HEK293 (cell line): Measurements from ENCODE around the gene EEF1A2.

ENCODE experiments used
- CTCF ChIA-PET: fragments of 350-600 bp; formaldehyde crosslinking; extraction: SDS; loops from one replicate; lab custom pipeline; 2021; ENCODE audit warnings: antibody characterized with exemption; lab: Yijun Ruan, JAX
- POLR2A ChIA-PET: fragments of 300-600 bp; formaldehyde crosslinking; extraction: SDS; loops from one replicate; lab custom pipeline; 2020; ENCODE audit warnings: antibody characterized with exemption, inconsistent platforms; lab: Yijun Ruan, JAX
- H3K27ac ChIP-seq: fragments of 200-500 bp; sonication (Bioruptor generic); 2 replicates; pipeline ENCODE4 v1.5.1; 2014; ENCODE audit warnings: low read depth, low read length, control low read depth, inconsistent platforms; ENCODE audit errors: extremely low read depth
- H3K36me3 ChIP-seq, 2 experiments: fragments of 200-500 bp in 1 of 2; sonication (Bioruptor generic) in 1 of 2; 1 replicate in 1 of 2; 2 replicates in 1 of 2; pipeline ENCODE4 v1.5.1; 2014 to 2017; ENCODE audit warnings: inconsistent platforms in 2 of 2, low read length in 2 of 2; ENCODE audit not compliant: control insufficient read depth in 2 of 2, insufficient read depth in 1 of 2
- H3K4me1 ChIP-seq: fragments of 200-500 bp; sonication (Bioruptor generic); 2 replicates; pipeline ENCODE4 v1.5.1; 2014; ENCODE audit warnings: mild to moderate bottlenecking, low read length, inconsistent platforms; ENCODE audit not compliant: control insufficient read depth, insufficient read depth
- H3K4me3 ChIP-seq: 2 replicates; pipeline ENCODE4 v1.5.1; 2011; ENCODE audit warnings: low read depth, mild to moderate bottlenecking, control low read depth, low read length, moderate library complexity
- H3K9me3 ChIP-seq: fragments of 200-500 bp; sonication (Bioruptor generic); 2 replicates; pipeline ENCODE4 v1.5.1; 2014; ENCODE audit warnings: low read depth, low read length, inconsistent platforms; ENCODE audit not compliant: control insufficient read depth, insufficient read depth
- ATF2 ChIP-seq: fragments of 450-650 bp; formaldehyde crosslinking; IDR thresholded peaks from 2 replicates; pipeline ENCODE4 v1.5.1; 2016; ENCODE audit warnings: missing biosample characterization, missing genetic modification characterization, low read depth
- GLIS1 ChIP-seq: fragments of 450-650 bp; formaldehyde crosslinking; IDR thresholded peaks from 2 replicates; pipeline ENCODE4 v1.5.1; 2016; ENCODE audit warnings: missing biosample characterization, missing genetic modification characterization
- KLF8 ChIP-seq: fragments of 450-650 bp; formaldehyde crosslinking; IDR thresholded peaks from 2 replicates; pipeline ENCODE4 v1.5.1; 2016; ENCODE audit warnings: missing biosample characterization, missing genetic modification characterization
- ZBTB10 ChIP-seq: fragments of 450-650 bp; formaldehyde crosslinking; IDR thresholded peaks from 2 replicates; pipeline ENCODE4 v1.5.1; 2016; ENCODE audit warnings: missing biosample characterization, missing genetic modification characterization
- ZBTB21 ChIP-seq: fragments of 450-650 bp; formaldehyde crosslinking; IDR thresholded peaks from 2 replicates; pipeline ENCODE4 v1.5.1; 2017; ENCODE audit warnings: missing biosample characterization, missing genetic modification characterization
- ZBTB7A ChIP-seq: fragments of 450-650 bp; formaldehyde crosslinking; IDR thresholded peaks from 2 replicates; pipeline ENCODE4 v1.5.1; 2016; ENCODE audit warnings: low read depth, missing biosample characterization, missing genetic modification characterization
- ZFP69B ChIP-seq: fragments of 450-650 bp; formaldehyde crosslinking; IDR thresholded peaks from 2 replicates; pipeline ENCODE4 v1.5.1; 2016; ENCODE audit warnings: missing biosample characterization, missing genetic modification characterization
- ZNF174 ChIP-seq: fragments of 450-650 bp; formaldehyde crosslinking; IDR thresholded peaks from 2 replicates; pipeline ENCODE4 v1.5.0; 2017; ENCODE audit warnings: missing biosample characterization, mild to moderate bottlenecking, missing genetic modification characterization
- ZNF292 ChIP-seq: fragments of 450-650 bp; formaldehyde crosslinking; IDR thresholded peaks from 2 replicates; pipeline ENCODE4 v1.5.1; 2016; ENCODE audit warnings: low read depth, missing biosample characterization, missing genetic modification characterization, borderline replicate concordance
- ZNF324 ChIP-seq: fragments of 450-650 bp; formaldehyde crosslinking; IDR thresholded peaks from 2 replicates; pipeline ENCODE4 v1.5.1; 2016; ENCODE audit warnings: missing biosample characterization, missing genetic modification characterization
- ZNF354C ChIP-seq: fragments of 450-650 bp; formaldehyde crosslinking; IDR thresholded peaks from 2 replicates; pipeline ENCODE4 v1.5.1; 2016; ENCODE audit warnings: missing biosample characterization, missing genetic modification characterization, low read depth, borderline replicate concordance
- ZNF530 ChIP-seq: fragments of 450-650 bp; formaldehyde crosslinking; IDR thresholded peaks from 2 replicates; pipeline ENCODE4 v1.5.1; 2016; ENCODE audit warnings: low read depth, missing biosample characterization, missing genetic modification characterization
- ZNF600 ChIP-seq: fragments of 450-650 bp; formaldehyde crosslinking; IDR thresholded peaks from 2 replicates; pipeline ENCODE4 v1.5.1; 2016; ENCODE audit warnings: missing biosample characterization, missing genetic modification characterization
- ZNF621 ChIP-seq: fragments of 450-650 bp; formaldehyde crosslinking; IDR thresholded peaks from 2 replicates; pipeline ENCODE4 v1.5.1; 2017; ENCODE audit warnings: missing biosample characterization, missing genetic modification characterization
- ZNF629 ChIP-seq: fragments of 450-650 bp; formaldehyde crosslinking; IDR thresholded peaks from 2 replicates; pipeline ENCODE4 v1.5.1; 2017; ENCODE audit warnings: missing biosample characterization, missing genetic modification characterization
- ZNF639 ChIP-seq: fragments of 450-650 bp; formaldehyde crosslinking; IDR thresholded peaks from 2 replicates; pipeline ENCODE4 v1.5.1; 2016; ENCODE audit warnings: missing biosample characterization, missing genetic modification characterization
- ZNF747 ChIP-seq: fragments of 450-650 bp; formaldehyde crosslinking; IDR thresholded peaks from 2 replicates; pipeline ENCODE4 v1.5.1; 2016; ENCODE audit warnings: missing biosample characterization, missing genetic modification characterization
- TF ChIP-seq, protein P1 (sequence below): fragments of 450-650 bp; formaldehyde crosslinking; IDR thresholded peaks from 2 replicates; pipeline ENCODE4 v1.5.1; 2017; ENCODE audit warnings: missing biosample characterization, missing genetic modification characterization
- TF ChIP-seq, protein P2 (sequence below): fragments of 450-650 bp; formaldehyde crosslinking; IDR thresholded peaks from 2 replicates; pipeline ENCODE4 v1.5.1; 2016; ENCODE audit warnings: missing biosample characterization, missing genetic modification characterization

EEF1A2 gene

GRCh38 chr20:63486300-63486855 is 12.5 kb downstream of the EEF1A2 start:
- Histone ChIP-seq H3K9me3 (no peaks in the 10 kb centered on the region), H3K36me3 (peaks cover 0 to 27% of the 10 kb centered on the region in 2 experiments; a peak in 2 of 3 replicates), H3K4me3 (no peak overlapping the region), H3K27ac (no peak overlapping the region), H3K4me1 (peaks cover 6% of the 10 kb centered on the region)
- POLR2A ChIA-PET: interaction anchor here (1.0 kb wide), 1 partner anchor 40 kb away, joined by 3 read pairs; no protein-coding TSS in a partner anchor
- CTCF ChIA-PET: no interaction called here
- 0 out of 2 replicates have a peak, but pooled peaks have one; percentile 9 for TF ChIP-seq GLIS1 (tag by site-specific recombination)
- TF ChIP-seq ATF2 (tag by site-specific recombination): no peak
- TF ChIP-seq ZBTB10: 0 out of 2 replicates have a peak, but pooled peaks have one; percentile 12
- no peak for TF ChIP-seq ZNF530 (tag by site-specific recombination)
- no peak for TF ChIP-seq ZNF174 (tag by site-specific recombination)
- no peak for TF ChIP-seq ZNF629 (tag by site-specific recombination)
- TF ChIP-seq, protein P1, sequence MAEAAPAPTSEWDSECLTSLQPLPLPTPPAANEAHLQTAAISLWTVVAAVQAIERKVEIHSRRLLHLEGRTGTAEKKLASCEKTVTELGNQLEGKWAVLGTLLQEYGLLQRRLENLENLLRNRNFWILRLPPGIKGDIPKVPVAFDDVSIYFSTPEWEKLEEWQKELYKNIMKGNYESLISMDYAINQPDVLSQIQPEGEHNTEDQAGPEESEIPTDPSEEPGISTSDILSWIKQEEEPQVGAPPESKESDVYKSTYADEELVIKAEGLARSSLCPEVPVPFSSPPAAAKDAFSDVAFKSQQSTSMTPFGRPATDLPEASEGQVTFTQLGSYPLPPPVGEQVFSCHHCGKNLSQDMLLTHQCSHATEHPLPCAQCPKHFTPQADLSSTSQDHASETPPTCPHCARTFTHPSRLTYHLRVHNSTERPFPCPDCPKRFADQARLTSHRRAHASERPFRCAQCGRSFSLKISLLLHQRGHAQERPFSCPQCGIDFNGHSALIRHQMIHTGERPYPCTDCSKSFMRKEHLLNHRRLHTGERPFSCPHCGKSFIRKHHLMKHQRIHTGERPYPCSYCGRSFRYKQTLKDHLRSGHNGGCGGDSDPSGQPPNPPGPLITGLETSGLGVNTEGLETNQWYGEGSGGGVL (tag by site-specific recombination): no peak
- TF ChIP-seq ZNF639 (tag by site-specific recombination): 0 out of 2 replicates have a peak, but pooled peaks have one; percentile 13
- TF ChIP-seq ZNF621: no peak
- TF ChIP-seq ZNF747 (tag by site-specific recombination): no peak
- peak; percentile 34; the same call in 1 of the 2 replicates for TF ChIP-seq KLF8 (tag by site-specific recombination)
- no peak for TF ChIP-seq ZNF324 (tag by site-specific recombination)
- peak; percentile 50; the same call in 1 of the 2 replicates for TF ChIP-seq ZNF600 (tag by site-specific recombination)
- TF ChIP-seq ZFP69B (tag by site-specific recombination): 0 out of 2 replicates have a peak, but pooled peaks have one; percentile 38
- TF ChIP-seq ZNF292 (tag by site-specific recombination): no peak
- TF ChIP-seq ZBTB7A (tag by site-specific recombination): 0 out of 2 replicates have a peak, but pooled peaks have one; percentile 32
- TF ChIP-seq, protein P2, sequence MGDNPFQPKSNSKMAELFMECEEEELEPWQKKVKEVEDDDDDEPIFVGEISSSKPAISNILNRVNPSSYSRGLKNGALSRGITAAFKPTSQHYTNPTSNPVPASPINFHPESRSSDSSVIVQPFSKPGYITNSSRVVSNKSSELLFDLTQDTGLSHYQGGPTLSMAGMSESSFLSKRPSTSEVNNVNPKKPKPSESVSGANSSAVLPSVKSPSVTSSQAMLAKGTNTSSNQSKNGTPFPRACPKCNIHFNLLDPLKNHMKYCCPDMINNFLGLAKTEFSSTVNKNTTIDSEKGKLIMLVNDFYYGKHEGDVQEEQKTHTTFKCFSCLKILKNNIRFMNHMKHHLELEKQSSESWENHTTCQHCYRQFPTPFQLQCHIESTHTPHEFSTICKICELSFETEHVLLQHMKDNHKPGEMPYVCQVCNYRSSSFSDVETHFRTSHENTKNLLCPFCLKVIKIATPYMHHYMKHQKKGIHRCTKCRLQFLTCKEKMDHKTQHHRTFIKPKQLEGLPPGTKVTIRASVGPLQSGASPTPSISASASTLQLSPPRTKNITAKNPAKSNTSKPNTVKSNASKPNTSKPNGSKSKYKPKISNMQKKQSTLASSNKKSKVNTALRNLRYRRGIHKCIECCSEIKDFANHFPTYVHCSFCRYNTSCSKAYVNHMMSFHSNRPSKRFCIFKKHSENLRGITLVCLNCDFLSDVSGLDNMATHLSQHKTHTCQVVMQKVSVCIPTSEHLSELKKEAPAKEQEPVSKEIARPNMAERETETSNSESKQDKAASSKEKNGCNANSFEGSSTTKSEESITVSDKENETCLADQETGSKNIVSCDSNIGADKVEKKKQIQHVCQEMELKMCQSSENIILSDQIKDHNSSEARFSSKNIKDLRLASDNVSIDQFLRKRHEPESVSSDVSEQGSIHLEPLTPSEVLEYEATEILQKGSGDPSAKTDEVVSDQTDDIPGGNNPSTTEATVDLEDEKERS (tag by site-specific recombination): peak; percentile 92; the same call in 1 of the 2 replicates
- no peak for TF ChIP-seq ZBTB21 (tag by site-specific recombination)
- no peak for TF ChIP-seq ZNF354C
